ENCODE results near the gene ARSJ. TPM values are rescaled to one million over a fixed set of nuclear protein-coding genes. Genes with fewer than 3 reads are reported as not detected.

Gene ARSJ
- 3.3 to 6.1 TPM (median 4.3 TPM) in 5 replicates for total RNA-seq (2022; extraction: Qiagen RNA extraction)

GRCh38 chr4:113979148-113979904, at the start of gene ARSJ:
TSS of gene ARSJ (minus strand) at chr4:113979647. CDS start at chr4:113978834, 813 bp downstream.

Other genes with a start within 250 kb of the ARSJ start
- gene CAMK2D, start 217.9 kb downstream of the ARSJ start, total RNA-seq (2022; extraction: Qiagen RNA extraction) = 12.8 to 21.1 TPM (median 14.4 TPM) in 5 replicates

Data from A549 treated with Hydrocortisone at 1 μM for 4 hours (cell line).